ENCODE results near the gene TMEM107. TPM values are rescaled to one million over a fixed set of nuclear protein-coding genes. Genes with fewer than 3 reads are reported as not detected.

Gene TMEM107
- total RNA-seq, 4 donors from 2014 or later: 28.2 to 47.1 (median 38.2) TPM

GRCh38 chr17:8154608-8155155, 21.5 kb downstream of the TMEM107 start:
- Histone ChIP-seq H3K4me1 (peaks cover 3 to 53% (median 45%) of the 10 kb centered on the region in 4 donors), H3K9me3 (no peaks in the 10 kb centered on the region), H3K27ac (peak overlapping the region; percentile 98 to 100 (median 100)), H3K27me3 (no peaks in the 10 kb centered on the region), H3K36me3 (peaks cover 4 to 22% (median 6%) of the 10 kb centered on the region in 3 donors), H3K4me3 (peak overlapping the region; percentile 81 to 92 (median 89))
- TF ChIP-seq CTCF (IDR thresholded peaks at IDR 0.05) (no peak), POLR2A (IDR thresholded peaks at IDR 0.05) (peak in 1 of 2 donors; percentile 21), EP300 (IDR thresholded peaks at IDR 0.05) (no peak)
- no peak for DNase-seq (ENCODE audit: low spot score in 2 of 2)
- 10 to 13% methylated on average over 11 of the region's 11 CpGs for WGBS, 2 donors

DNA sequence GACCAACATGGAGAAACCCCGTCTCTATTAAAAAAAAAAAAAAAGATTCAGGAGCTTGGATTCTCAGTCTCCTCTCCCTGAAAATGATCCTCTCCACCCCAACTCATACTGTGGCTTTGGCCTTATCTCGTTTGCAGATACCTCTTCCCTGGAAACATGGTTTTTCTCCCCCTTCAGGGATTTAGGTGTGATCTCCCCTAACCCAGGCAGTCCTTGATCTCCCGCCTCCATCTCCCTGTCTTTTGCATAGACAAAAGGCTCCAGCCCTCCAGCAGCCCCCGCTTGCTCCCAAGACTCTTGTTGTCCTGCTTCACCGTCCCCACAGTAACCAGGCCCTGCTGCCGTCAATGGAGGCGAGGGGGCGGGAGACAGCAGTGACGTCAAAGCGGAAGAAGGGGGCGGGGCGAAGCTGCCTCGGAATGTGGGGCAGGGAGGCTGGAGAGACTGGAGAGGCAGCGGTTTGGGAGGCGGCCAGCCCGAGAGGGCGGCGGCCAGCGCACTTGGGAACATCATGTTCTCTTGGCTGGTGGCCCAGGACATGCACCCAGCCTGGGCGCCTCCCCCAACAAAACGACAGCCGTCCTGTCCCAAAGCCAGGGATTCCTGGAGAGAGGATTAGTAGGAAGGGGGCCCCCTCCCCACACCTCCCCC, 22.1 kb downstream of the TMEM107 start:
- H3K9me3 ChIP-seq: no peaks in the 10 kb centered on the region
- peak overlapping the region; percentile 81 to 92 (median 89) for H3K4me3 ChIP-seq
- TF ChIP-seq EP300 (IDR thresholded peaks at IDR 0.05) (peak; percentile 100), CTCF (IDR thresholded peaks at IDR 0.05) (peak in 1 of 5 experiments; percentile 49), POLR2A (IDR thresholded peaks at IDR 0.05) (peak; percentile 90 to 94)
- peak; percentile 100 for DNase-seq (ENCODE audit: low spot score in 2 of 2)
- 0 to 10% methylated on average over 12 to 17 of the region's 22 CpGs for WGBS, 2 donors
- H3K36me3 ChIP-seq: peaks cover 10 to 22% (median 12%) of the 10 kb centered on the region in 3 donors
- H3K27me3 ChIP-seq: no peaks in the 10 kb centered on the region
- peak overlapping the region; percentile 98 to 100 (median 100) for H3K27ac ChIP-seq
- H3K4me1 ChIP-seq: peaks cover 3 to 53% (median 43%) of the 10 kb centered on the region in 4 donors

DNA sequence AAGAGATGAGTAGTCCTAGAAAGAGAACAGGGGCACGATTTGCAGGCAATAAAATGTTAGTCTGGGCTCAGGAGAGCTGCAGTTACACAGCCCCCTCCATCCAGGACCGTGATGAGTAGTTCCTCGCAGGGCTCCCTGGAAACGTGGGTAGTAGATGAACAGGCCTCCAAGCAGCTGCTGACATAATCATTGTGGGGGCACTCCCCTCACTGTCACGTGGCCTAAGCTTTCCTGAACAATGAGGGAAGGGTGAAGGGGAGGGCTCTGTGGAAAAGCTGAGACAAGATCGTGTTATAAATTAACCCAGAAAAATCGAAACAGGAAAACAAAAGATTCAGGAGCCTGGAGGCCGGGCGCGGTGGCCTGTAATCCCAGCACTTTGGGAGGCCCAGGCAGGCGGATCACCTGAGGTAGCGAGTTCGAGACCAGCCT, 22.6 kb downstream of the TMEM107 start:
- H3K27me3 ChIP-seq: no peaks in the 10 kb centered on the region
- H3K36me3 ChIP-seq: peaks cover 11 to 27% (median 15%) of the 10 kb centered on the region in 3 donors
- no peaks in the 10 kb centered on the region for H3K9me3 ChIP-seq
- TF ChIP-seq CTCF (IDR thresholded peaks at IDR 0.05) (no peak), POLR2A (IDR thresholded peaks at IDR 0.05) (peak; percentile 49 to 79), EP300 (IDR thresholded peaks at IDR 0.05) (peak; percentile 84 to 89)
- H3K4me1 ChIP-seq: peaks cover 3 to 52% (median 40%) of the 10 kb centered on the region in 4 donors
- 2 to 12% methylated on average over 13 of the region's 13 CpGs for WGBS, 2 donors
- H3K27ac ChIP-seq: peak overlapping the region; percentile 98 to 100 (median 100)
- peak; percentile 76 to 90 for DNase-seq (ENCODE audit: low spot score in 2 of 2)
- peak overlapping the region; percentile 75 to 92 (median 86) for H3K4me3 ChIP-seq

GRCh38 chr17:8153031-8153451, 23.1 kb downstream of the TMEM107 start:
- peak overlapping the region; percentile 98 to 100 (median 100) for H3K27ac ChIP-seq
- 58 to 63% methylated on average over 7 of the region's 7 CpGs for WGBS, 2 donors
- H3K4me3 ChIP-seq: peak overlapping the region; percentile 75 to 92 (median 86)
- no peaks in the 10 kb centered on the region for H3K9me3 ChIP-seq
- peaks cover 14 to 32% (median 20%) of the 10 kb centered on the region in 3 donors for H3K36me3 ChIP-seq
- peaks cover 3 to 53% (median 36%) of the 10 kb centered on the region in 4 donors for H3K4me1 ChIP-seq
- TF ChIP-seq POLR2A (IDR thresholded peaks at IDR 0.05) (no peak), CTCF (IDR thresholded peaks at IDR 0.05) (no peak), EP300 (IDR thresholded peaks at IDR 0.05) (no peak)
- peak in 1 of 2 donors; percentile 32 for DNase-seq (ENCODE audit: low spot score in 2 of 2)
- H3K27me3 ChIP-seq: no peaks in the 10 kb centered on the region
